Skeletal muscle satellite cell (primary cell): ENCODE data around the gene CFAP119.
A peak's percentile ranks its signal among the peaks of the same experiment; 100 is the strongest.

Experiments used
- H3K27me3 ChIP-seq: 2 replicates; pipeline ENCODE4 v1.7.0; 2013; ENCODE audit warnings: low read length; ENCODE audit not compliant: control insufficient read depth, insufficient read depth
- H3K36me3 ChIP-seq: 2 replicates; pipeline ENCODE4 v1.7.0; 2013; ENCODE audit warnings: mild to moderate bottlenecking, control low read depth, low read length; ENCODE audit not compliant: insufficient read depth
- H3K4me1 ChIP-seq: 2 replicates; pipeline ENCODE4 v1.7.0; 2013; ENCODE audit warnings: low read length; ENCODE audit not compliant: control insufficient read depth, insufficient read depth
- H3K4me2 ChIP-seq: 2 replicates; pipeline ENCODE4 v1.7.0; 2013; ENCODE audit warnings: mild to moderate bottlenecking, low read length
- H3K4me3 ChIP-seq: 2 replicates; pipeline ENCODE4 v1.7.0; 2013; ENCODE audit warnings: low read length
- H3K9ac ChIP-seq: 2 replicates; pipeline ENCODE4 v1.7.0; 2013; ENCODE audit warnings: mild to moderate bottlenecking, low read depth, low read length, moderate library complexity
- H3K9me3 ChIP-seq: replicated peaks from 2 replicates; pipeline ENCODE4 v1.7.0; 2013; ENCODE audit warnings: mild to moderate bottlenecking, control low read depth, low read length

The CFAP119 gene

GRCh38 chr16:30787613-30788378, 25.9 kb upstream of the CFAP119 start:
- peak overlapping the region; percentile 98 for H3K4me3 ChIP-seq
- no peaks in the 10 kb centered on the region for H3K9me3 ChIP-seq
- H3K4me2 ChIP-seq, result peak overlapping the region; percentile 94
- H3K9ac ChIP-seq, result peak overlapping the region; percentile 99
- H3K36me3 ChIP-seq, result peaks cover 13% of the 10 kb centered on the region
- peaks cover 2% of the 10 kb centered on the region for H3K27me3 ChIP-seq
- peaks cover 18% of the 10 kb centered on the region for H3K4me1 ChIP-seq

GRCh38 chr16:30786936-30787612, 25.2 kb upstream of the CFAP119 start, which contains the start of gene ZNF629:
Gene ZNF629, minus strand, starts transcription at chr16:30787205. Its CDS starts 2,723 bp downstream, at chr16:30784482.
- peaks cover 20% of the 10 kb centered on the region for H3K36me3 ChIP-seq
- peak within 1 kb of the TSS; percentile 98 for H3K4me3 ChIP-seq
- H3K9me3 ChIP-seq, result no peaks in the 10 kb centered on the region
- peak within 1 kb of the TSS; percentile 94 for H3K4me2 ChIP-seq
- H3K27me3 ChIP-seq, result peaks cover 2% of the 10 kb centered on the region
- H3K9ac ChIP-seq, result peak within 1 kb of the TSS; percentile 99
- H3K4me1 ChIP-seq, result peaks cover 18% of the 10 kb centered on the region

- Histone ChIP-seq H3K9me3 (no peaks in the 10 kb centered on the region), H3K4me1 (peaks cover 18% of the 10 kb centered on the region), H3K9ac (peak overlapping the region; percentile 99), H3K4me3 (peak overlapping the region; percentile 98), H3K27me3 (no peaks in the 10 kb centered on the region), H3K4me2 (peak overlapping the region; percentile 94), H3K36me3 (peaks cover 28% of the 10 kb centered on the region)
Measured at GRCh38 chr16:30786115-30786935, 24.5 kb upstream of the CFAP119 start.

GRCh38 chr16:30785126-30786106, 23.6 kb upstream of the CFAP119 start:
- Histone ChIP-seq H3K4me2 (peak overlapping the region; percentile 94), H3K9ac (peak overlapping the region; percentile 99), H3K27me3 (no peaks in the 10 kb centered on the region), H3K4me1 (peaks cover 18% of the 10 kb centered on the region), H3K9me3 (no peaks in the 10 kb centered on the region), H3K4me3 (peak overlapping the region; percentile 98), H3K36me3 (peaks cover 28% of the 10 kb centered on the region)

- Histone ChIP-seq H3K4me2 (no peak overlapping the region), H3K4me1 (peaks cover 18% of the 10 kb centered on the region), H3K36me3 (peaks cover 34% of the 10 kb centered on the region), H3K27me3 (no peaks in the 10 kb centered on the region), H3K9ac (no peak overlapping the region), H3K9me3 (no peaks in the 10 kb centered on the region), H3K4me3 (no peak overlapping the region)
Measured at GRCh38 chr16:30784215-30784614, 22.4 kb upstream of the CFAP119 start.

GRCh38 chr16:30783280-30784109, 21.6 kb upstream of the CFAP119 start:
- H3K27me3 ChIP-seq, result no peaks in the 10 kb centered on the region
- peaks cover 34% of the 10 kb centered on the region for H3K36me3 ChIP-seq
- H3K4me1 ChIP-seq, result peaks cover 18% of the 10 kb centered on the region
- no peak overlapping the region for H3K9ac ChIP-seq
- H3K9me3 ChIP-seq, result no peaks in the 10 kb centered on the region
- H3K4me3 ChIP-seq, result no peak overlapping the region
- H3K4me2 ChIP-seq, result no peak overlapping the region

- no peak overlapping the region for H3K4me3 ChIP-seq
Measured at GRCh38 chr16:30782486-30783279, 20.8 kb upstream of the CFAP119 start.

GRCh38 chr16:30780549-30780948, 18.7 kb upstream of the CFAP119 start:
- H3K4me1 ChIP-seq, result peaks cover 16% of the 10 kb centered on the region
- H3K36me3 ChIP-seq, result peaks cover 34% of the 10 kb centered on the region
- no peaks in the 10 kb centered on the region for H3K9me3 ChIP-seq
- H3K4me2 ChIP-seq, result no peak overlapping the region
- no peaks in the 10 kb centered on the region for H3K27me3 ChIP-seq
- H3K9ac ChIP-seq, result no peak overlapping the region
- no peak overlapping the region for H3K4me3 ChIP-seq

More at GRCh38 chr16:30782486-30783279, 20.8 kb upstream of the CFAP119 start:
- peaks cover 34% of the 10 kb centered on the region for H3K36me3 ChIP-seq
- H3K9me3 ChIP-seq, result no peaks in the 10 kb centered on the region
- no peak overlapping the region for H3K4me2 ChIP-seq
- no peak overlapping the region for H3K9ac ChIP-seq
- no peaks in the 10 kb centered on the region for H3K27me3 ChIP-seq
- peaks cover 14% of the 10 kb centered on the region for H3K4me1 ChIP-seq

GRCh38 chr16:30780021-30780420, 18.2 kb upstream of the CFAP119 start:
- H3K9me3 ChIP-seq, result no peaks in the 10 kb centered on the region
- no peak overlapping the region for H3K4me3 ChIP-seq
- peaks cover 15% of the 10 kb centered on the region for H3K4me1 ChIP-seq
- peaks cover 30% of the 10 kb centered on the region for H3K36me3 ChIP-seq
- no peak overlapping the region for H3K4me2 ChIP-seq
- no peak overlapping the region for H3K9ac ChIP-seq
- no peaks in the 10 kb centered on the region for H3K27me3 ChIP-seq
